Stimulated activated CD8-positive, alpha-beta memory T cell treated with anti-CD3 and anti-CD28 coated beads, Interleukin-4, amount 100 ng/mL, for 24 hours (primary cell): ENCODE results near the gene COP1.
"Not testable (repeated sequence)": the region's sequence is repeated elsewhere in the genome, so short reads cannot be mapped to it uniquely, and the experiment has no call there.

Experiments used
- DNase-seq: peaks from one replicate; pipeline ENCODE4 v3.0.0-alpha.2; 2020; ENCODE audit warnings: low read depth

The COP1 gene

GRCh38 chr1:176122282-176122681, 84.8 kb downstream of the COP1 start:
- no peak for DNase-seq

- no peak for DNase-seq
Observed at GRCh38 chr1:176119549-176119948, 87.5 kb downstream of the COP1 start.

DNA sequence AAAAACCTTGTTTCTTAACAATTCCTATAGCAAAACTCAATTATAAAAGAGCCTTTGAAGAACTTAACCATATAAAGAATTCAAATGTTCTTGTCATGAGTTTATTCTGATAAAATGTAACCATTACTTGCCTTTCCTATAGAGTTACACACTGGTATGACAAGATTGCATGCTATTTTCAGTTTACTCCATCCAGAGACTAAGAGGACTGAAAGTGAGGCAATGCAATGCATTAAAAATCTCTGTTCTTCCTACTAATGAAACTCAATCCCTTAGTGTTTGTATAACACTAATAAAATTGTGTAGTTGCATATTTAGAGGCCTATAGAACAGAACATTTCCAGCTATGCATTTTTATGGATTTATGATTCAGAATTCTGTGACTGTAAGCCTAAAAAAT, 88.1 kb downstream of the COP1 start:
- no peak for DNase-seq

DNA sequence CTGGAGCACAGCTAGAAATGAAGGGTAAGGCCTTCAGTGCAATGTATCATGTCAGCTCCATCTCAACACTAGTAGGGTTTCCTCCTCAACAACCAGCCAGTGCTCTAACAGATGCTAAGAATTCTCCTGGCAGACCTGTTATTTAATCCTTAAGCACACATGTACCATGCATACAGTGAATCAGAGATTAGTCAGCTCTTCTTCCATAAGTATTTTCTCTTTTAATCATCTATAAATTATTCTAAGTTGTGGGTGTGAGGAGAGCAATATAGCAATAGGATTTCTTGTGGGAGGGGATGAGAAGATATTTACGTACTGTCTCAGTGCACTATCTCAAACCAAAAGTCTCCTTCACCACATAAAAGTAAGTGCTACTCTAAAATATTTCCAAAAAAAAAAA, 95.3 kb downstream of the COP1 start:
- no peak for DNase-seq

DNA sequence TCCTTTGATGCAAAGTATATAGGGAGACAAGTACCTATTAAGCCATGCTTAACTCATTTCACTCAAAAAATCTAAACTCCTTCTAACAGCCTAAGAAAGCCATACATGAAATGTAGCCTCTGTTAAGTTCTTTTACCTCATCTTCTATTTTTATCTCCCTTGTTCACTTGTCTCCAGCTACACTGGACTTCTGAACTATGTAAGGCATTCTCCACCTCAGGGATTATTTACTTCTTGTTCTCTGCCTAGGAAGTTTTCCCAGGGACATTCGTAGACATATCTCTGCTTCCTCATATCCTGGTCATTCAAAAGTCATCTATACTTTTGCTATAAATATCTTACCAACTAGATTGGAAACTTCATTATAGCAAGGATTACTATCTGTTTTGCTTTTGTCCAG, 96.9 kb downstream of the COP1 start:
- DNase-seq = no peak

DNA sequence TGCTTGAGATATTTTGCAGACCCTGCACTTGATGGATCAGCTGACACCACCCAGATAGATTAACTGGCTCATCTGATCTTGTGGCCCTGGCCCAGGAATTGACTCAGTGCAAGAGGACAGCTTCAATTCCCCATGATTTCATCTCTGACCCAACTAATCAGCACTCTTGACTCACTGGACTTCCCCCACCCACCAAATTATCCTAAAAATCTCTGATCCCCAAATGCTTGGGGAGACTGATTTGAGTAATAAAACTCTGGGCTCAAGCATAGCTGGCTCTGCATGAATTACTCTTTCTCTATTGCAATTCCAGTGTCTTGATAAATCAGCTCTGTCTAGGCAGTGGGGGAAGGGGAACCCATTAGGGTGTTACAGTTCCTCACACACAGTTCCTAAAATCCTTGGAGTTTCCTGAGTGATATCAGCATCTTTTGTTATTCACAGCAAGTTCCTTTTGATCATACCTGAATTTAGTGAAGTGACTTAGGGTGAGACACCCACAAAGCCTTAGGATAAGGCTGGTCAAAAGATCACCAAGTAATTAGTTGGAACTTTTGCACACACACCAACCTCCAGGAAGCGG, 104.2 kb downstream of the COP1 start:
- DNase-seq = no peak

DNA sequence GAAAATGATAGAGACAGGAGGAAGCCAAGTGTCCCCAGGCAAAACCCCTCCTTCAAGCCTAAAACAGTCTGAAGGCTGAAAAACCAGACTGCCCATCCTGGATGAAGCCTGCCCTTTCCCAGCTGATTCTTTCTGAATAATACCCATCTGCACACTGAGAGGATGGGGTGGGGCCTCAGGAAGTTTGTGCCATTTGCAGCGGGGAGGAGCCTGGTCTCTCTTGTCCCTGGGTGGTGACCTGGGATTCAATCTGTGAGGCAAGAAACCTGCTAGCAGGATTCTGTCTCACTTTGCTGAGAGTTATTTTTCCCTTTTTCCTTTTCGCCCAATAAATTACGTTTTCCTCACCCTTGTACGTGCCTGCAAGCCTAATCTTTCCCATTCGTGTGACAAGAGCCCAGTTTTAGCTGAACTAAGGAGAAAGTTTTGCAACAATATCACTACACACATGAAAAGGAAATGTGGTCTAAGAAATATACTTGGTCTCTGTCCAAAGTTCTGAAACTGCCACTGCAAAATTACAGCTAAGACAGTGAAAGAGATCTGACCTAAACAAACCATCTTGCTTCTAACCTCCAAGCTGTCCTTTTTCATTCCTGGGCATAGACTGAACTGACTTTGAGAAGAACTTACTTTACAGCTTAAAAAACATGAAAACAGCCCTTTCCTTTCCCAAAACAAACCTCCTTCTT, 105.0 kb downstream of the COP1 start:
- no peak for DNase-seq

- DNase-seq = no peak
Observed at GRCh38 chr1:176098560-176098959, 108.5 kb downstream of the COP1 start.

GRCh38 chr1:176096015-176096414, 111.1 kb downstream of the COP1 start:
- DNase-seq = no peak

DNA sequence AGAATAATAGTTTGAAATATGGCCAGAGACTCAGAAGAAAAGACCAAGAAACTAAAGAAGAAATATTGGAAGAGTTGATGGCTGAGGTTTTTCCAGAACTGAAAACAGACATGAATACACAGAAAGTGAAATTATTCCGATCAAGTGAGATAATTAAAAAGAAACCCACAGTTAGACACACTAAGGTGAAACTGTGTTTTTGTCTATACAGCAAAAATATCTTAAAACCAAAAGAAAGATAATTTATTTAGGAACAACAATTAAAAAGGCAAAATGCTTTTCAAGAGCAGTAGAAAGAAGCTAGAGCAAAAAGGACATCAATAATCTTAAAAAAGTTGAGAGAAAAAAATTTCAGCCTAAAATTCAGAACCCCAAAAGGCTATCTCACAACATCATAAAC, 116.3 kb downstream of the COP1 start:
- no peak for DNase-seq

- not testable (repeated sequence) for DNase-seq
Observed at GRCh38 chr1:176087746-176088145, 119.3 kb downstream of the COP1 start.

GRCh38 chr1:176073524-176074157, 133.4 kb downstream of the COP1 start:
- no peak for DNase-seq

DNA sequence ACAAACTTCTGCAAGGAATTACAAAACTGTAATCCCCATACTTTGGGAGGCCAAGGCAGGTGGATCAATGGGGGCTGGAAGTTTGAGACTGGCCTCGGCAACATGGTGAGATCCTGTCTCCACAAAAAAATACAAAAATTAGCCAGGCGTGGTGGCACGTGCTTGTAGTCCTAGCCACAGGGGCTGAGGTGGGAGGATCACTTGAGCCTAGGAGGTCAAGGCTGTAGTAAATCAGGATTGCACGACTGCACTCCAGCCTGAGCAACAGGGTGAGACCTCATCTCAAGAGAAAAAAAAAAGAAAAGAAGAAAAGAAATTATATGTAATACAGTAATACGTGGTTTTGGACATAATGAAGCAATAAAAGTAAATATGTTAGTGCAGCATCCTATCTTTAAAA, 138.2 kb downstream of the COP1 start:
- no peak for DNase-seq

GRCh38 chr1:176068256-176068655, 138.8 kb downstream of the COP1 start:
- DNase-seq = no peak

GRCh38 chr1:176066709-176067108, 140.4 kb downstream of the COP1 start:
- no peak for DNase-seq

DNA sequence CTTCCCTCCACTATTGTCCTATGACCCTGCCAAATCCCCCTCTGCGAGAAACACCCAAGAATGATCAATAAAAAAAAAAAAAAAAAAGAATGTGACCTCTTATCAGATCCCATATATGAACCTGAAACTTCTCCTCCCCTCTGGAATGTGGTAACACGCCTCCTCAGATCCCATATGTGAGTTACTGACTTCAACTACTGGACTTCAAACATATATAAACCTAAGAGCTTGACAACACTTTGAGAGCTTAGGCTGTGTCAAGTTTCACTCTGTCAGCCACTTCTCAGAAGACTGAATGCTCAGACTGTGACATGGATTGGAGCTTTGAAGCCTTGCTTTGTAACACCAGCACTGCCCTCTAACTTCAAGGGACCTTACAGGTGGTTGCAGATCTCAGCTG, 148.4 kb downstream of the COP1 start:
- DNase-seq = no peak

GRCh38 chr1:176056312-176056711, 150.8 kb downstream of the COP1 start:
- DNase-seq = no peak

GRCh38 chr1:176055398-176055797, 151.7 kb downstream of the COP1 start:
- no peak for DNase-seq

DNA sequence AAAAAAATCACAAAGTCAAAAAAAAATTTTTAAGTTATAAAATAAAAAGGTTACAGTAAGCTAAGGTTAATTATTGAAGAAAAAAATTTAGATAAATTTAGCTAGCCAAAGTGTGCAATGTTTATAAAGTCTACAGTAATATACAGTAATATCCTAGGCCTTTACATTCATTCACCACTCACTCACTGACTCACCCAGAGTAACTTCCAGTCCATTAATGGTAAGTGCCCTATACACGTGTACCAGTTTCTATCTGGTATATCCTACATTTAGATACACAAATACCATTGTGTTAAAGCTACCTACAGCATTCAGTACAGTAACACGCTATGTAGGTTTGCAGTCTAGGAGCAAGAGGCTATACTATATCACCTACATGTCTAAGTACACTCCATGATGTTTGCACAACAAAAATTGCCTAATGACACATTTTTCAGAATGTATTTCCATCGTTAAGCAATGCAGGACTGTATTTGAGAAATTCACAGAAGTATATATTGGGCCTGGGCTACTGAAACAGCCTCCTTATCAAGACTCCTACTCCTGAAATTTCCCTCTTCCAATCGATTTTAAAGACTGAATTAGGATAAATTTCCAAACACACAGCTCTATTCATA, 155.1 kb downstream of the COP1 start:
- no peak for DNase-seq

DNA sequence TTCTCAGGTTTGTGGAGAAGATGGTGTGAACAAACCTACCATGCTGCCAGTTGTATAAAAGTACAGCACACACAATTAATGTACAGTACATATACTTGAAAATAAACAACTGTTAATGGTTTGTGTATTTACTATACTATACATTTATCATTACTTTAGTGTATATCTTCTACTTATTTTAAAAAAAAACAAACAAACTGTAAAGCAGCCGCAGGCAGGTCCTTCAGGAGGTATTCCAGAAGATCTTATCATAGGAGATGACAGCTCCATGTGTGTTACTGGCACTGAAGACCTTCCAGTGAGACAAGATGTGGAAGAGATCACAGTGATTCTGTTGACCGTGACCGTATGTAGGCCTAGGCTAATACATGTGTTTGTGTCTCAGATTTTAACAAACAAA, 155.7 kb downstream of the COP1 start:
- DNase-seq = no peak

- DNase-seq = no peak
Observed at GRCh38 chr1:176049582-176049981, 157.5 kb downstream of the COP1 start.

DNA sequence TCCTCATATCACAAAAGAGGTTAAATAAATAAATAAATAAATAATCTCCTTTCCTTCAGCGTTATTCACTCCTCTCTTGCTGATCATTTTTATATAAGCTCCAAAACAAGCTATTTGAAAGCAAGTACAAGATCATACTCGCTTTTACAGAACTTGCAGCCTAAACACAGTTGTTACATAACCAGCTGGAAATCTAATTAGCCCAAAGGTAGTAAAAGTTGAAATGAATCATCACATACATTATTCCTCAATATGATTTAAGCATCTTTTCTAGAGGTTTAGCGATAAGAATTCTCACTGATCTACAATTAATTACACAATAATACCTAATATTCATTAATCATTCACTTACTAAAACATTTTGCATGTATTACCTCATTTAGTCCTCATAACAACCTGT, 160.2 kb downstream of the COP1 start:
- DNase-seq = no peak

DNA sequence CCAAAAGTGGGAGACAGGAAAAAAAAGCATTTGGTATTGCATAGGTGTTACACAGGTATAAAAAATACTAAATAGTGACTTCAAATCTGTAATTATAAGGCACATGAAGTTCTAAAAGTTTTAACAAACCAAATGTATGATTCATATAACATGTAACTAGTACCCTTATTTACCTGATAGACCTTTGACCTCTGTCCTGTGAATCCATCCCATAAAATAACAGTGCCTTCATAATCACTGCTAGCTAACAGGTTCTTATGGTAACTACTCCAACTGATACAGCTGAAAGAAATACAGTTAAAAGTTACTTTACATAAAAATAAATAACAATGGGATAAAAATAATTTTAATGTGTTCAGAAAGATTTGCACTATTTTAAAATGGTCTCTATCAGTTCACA, 163.5 kb downstream of the COP1 start:
- DNase-seq = no peak
